DOHH2 (cell line): ENCODE measurements around the gene ADAMTS7.

Experiments used
- H3F3A ChIP-seq: fragments of 200-600 bp; sonication (generic), shearing (Covaris generic); 2 replicates; pipeline ENCODE4 v1.6.0; 2016; ENCODE audit warnings: antibody characterized with exemption, mild to moderate bottlenecking; ENCODE audit not compliant: control insufficient read depth, insufficient read depth
- H3K27ac ChIP-seq: fragments of 200-600 bp; sonication (generic); 2 replicates; pipeline ENCODE4 v1.5.1; 2014; ENCODE audit warnings: low read depth, mild to moderate bottlenecking, low read length, moderate library complexity
- H3K27me3 ChIP-seq: fragments of 200-600 bp; sonication (generic); 2 replicates; pipeline ENCODE4 v1.6.1; 2014; ENCODE audit warnings: mild to moderate bottlenecking, low read length, mixed read lengths; ENCODE audit not compliant: control insufficient read depth
- H3K36me3 ChIP-seq: fragments of 200-600 bp; sonication (generic); 2 replicates; pipeline ENCODE4 v1.6.1; 2014; ENCODE audit warnings: mild to moderate bottlenecking, low read length, moderate library complexity, mixed read lengths; ENCODE audit not compliant: control insufficient read depth
- H3K4me1 ChIP-seq: fragments of 200-600 bp; sonication (generic); 2 replicates; pipeline ENCODE4 v1.6.1; 2014; ENCODE audit warnings: mild to moderate bottlenecking, low read length, mixed read lengths; ENCODE audit not compliant: control insufficient read depth
- H3K4me2 ChIP-seq: fragments of 200-600 bp; sonication (generic); 2 replicates; pipeline ENCODE4 v1.6.0; 2014; ENCODE audit warnings: mild to moderate bottlenecking, low read length, moderate library complexity
- H3K4me3 ChIP-seq: fragments of 200-600 bp; sonication (generic); 2 replicates; pipeline ENCODE4 v1.5.1; 2014; ENCODE audit warnings: mild to moderate bottlenecking, low read length, mixed read lengths
- H3K79me2 ChIP-seq: fragments of 200-600 bp; sonication (generic); 2 replicates; pipeline ENCODE4 v1.6.1; 2014; ENCODE audit warnings: mild to moderate bottlenecking, low read length, mixed read lengths; ENCODE audit not compliant: control insufficient read depth
- H3K9me2 ChIP-seq: fragments of 200-600 bp; sonication (generic); replicated peaks from 2 replicates; pipeline ENCODE4 v1.6.1; 2014; ENCODE audit warnings: mild to moderate bottlenecking, low read length, mixed read lengths; ENCODE audit not compliant: control insufficient read depth
- H3K9me3 ChIP-seq: fragments of 200-600 bp; sonication (generic); 2 replicates; pipeline ENCODE4 v1.6.1; 2014; ENCODE audit warnings: antibody characterized with exemption, low read length, mixed read lengths; ENCODE audit not compliant: control insufficient read depth, insufficient read depth
- H4K20me1 ChIP-seq: fragments of 200-600 bp; sonication (generic); 2 replicates; pipeline ENCODE4 v1.6.0; 2014; ENCODE audit warnings: low read depth, mild to moderate bottlenecking, antibody characterized with exemption, low read length, moderate library complexity; ENCODE audit not compliant: control insufficient read depth, insufficient read depth
- EZH2phosphoT487 ChIP-seq: fragments of 200-600 bp; sonication (generic); IDR thresholded peaks from 2 replicates; pipeline ENCODE4 v1.6.1; 2017; ENCODE audit warnings: borderline replicate concordance, mild to moderate bottlenecking, antibody characterized with exemption, low read length, moderate library complexity, mixed read lengths
- TF ChIP-seq, protein P1 (sequence below): fragments of 200-600 bp; sonication (generic); IDR thresholded peaks from one replicate; pipeline ENCODE4 v1.5.1; 2014; ENCODE audit warnings: antibody characterized with exemption, mild to moderate bottlenecking, low read depth, low read length; ENCODE audit not compliant: poor library complexity, severe bottlenecking

ADAMTS7 gene, protein sequence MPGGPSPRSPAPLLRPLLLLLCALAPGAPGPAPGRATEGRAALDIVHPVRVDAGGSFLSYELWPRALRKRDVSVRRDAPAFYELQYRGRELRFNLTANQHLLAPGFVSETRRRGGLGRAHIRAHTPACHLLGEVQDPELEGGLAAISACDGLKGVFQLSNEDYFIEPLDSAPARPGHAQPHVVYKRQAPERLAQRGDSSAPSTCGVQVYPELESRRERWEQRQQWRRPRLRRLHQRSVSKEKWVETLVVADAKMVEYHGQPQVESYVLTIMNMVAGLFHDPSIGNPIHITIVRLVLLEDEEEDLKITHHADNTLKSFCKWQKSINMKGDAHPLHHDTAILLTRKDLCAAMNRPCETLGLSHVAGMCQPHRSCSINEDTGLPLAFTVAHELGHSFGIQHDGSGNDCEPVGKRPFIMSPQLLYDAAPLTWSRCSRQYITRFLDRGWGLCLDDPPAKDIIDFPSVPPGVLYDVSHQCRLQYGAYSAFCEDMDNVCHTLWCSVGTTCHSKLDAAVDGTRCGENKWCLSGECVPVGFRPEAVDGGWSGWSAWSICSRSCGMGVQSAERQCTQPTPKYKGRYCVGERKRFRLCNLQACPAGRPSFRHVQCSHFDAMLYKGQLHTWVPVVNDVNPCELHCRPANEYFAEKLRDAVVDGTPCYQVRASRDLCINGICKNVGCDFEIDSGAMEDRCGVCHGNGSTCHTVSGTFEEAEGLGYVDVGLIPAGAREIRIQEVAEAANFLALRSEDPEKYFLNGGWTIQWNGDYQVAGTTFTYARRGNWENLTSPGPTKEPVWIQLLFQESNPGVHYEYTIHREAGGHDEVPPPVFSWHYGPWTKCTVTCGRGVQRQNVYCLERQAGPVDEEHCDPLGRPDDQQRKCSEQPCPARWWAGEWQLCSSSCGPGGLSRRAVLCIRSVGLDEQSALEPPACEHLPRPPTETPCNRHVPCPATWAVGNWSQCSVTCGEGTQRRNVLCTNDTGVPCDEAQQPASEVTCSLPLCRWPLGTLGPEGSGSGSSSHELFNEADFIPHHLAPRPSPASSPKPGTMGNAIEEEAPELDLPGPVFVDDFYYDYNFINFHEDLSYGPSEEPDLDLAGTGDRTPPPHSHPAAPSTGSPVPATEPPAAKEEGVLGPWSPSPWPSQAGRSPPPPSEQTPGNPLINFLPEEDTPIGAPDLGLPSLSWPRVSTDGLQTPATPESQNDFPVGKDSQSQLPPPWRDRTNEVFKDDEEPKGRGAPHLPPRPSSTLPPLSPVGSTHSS (N-terminal part only)

DNA sequence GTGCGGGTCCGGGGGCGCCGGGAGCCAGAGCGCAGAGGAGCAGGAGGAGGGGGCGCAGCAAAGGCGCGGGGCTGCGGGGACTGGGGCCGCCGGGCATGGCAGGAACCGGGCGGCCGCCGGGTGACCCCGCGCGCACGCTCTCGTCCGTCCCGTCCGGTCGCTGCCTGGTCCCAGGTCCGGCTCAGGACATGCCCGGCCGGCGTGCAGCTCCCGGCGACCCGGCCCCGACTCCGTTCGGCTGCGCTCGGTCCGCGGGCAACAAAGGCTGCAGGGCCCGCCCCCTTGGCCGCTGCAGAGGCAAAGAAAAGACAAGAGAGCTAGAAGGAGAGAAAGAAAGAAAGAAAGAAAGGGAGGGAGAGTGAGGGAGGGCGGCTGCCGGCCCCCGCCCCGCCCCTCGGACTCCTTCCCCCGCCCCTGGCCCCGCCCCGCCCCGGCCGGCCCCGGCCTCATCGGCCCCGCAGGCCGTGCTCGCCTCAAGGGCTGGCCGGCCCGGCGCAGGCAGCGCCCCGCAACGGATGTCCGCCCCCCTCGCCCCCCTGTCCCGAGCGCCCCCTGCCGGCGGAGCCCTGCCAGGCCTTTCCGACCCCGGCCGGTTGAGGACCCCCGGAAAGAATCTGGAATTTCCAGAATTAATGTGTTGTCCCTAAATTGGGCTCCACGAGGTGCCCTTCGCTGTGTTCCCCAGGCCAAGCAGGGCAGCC, at the start of gene ADAMTS7:
TSS of gene ADAMTS7 (minus strand) at position 341 of the 701 bp plus-strand sequence. CDS start at position 97, 244 bp downstream.
- Histone ChIP-seq H3K4me2 (peak within 1 kb of the TSS; percentile 82), H3K36me3 (no peaks in the 10 kb centered on the region), H3K9me3 (no peaks in the 10 kb centered on the region), H3K27me3 (peaks cover 45% of the 10 kb centered on the region), H3F3A (no peaks in the 10 kb centered on the region), H3K79me2 (no peaks in the 10 kb centered on the region), H3K9me2 (no peaks in the 10 kb centered on the region), H3K4me3 (peak within 1 kb of the TSS; percentile 68), H3K27ac (no peak within 1 kb of the TSS), H4K20me1 (no peaks in the 10 kb centered on the region), H3K4me1 (peaks cover 16% of the 10 kb centered on the region)
- TF ChIP-seq, protein P1, sequence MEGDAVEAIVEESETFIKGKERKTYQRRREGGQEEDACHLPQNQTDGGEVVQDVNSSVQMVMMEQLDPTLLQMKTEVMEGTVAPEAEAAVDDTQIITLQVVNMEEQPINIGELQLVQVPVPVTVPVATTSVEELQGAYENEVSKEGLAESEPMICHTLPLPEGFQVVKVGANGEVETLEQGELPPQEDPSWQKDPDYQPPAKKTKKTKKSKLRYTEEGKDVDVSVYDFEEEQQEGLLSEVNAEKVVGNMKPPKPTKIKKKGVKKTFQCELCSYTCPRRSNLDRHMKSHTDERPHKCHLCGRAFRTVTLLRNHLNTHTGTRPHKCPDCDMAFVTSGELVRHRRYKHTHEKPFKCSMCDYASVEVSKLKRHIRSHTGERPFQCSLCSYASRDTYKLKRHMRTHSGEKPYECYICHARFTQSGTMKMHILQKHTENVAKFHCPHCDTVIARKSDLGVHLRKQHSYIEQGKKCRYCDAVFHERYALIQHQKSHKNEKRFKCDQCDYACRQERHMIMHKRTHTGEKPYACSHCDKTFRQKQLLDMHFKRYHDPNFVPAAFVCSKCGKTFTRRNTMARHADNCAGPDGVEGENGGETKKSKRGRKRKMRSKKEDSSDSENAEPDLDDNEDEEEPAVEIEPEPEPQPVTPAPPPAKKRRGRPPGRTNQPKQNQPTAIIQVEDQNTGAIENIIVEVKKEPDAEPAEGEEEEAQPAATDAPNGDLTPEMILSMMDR = peak; percentile 75
- TF ChIP-seq EZH2phosphoT487 = no peak; the same call in 1 of the 2 replicates

DNA sequence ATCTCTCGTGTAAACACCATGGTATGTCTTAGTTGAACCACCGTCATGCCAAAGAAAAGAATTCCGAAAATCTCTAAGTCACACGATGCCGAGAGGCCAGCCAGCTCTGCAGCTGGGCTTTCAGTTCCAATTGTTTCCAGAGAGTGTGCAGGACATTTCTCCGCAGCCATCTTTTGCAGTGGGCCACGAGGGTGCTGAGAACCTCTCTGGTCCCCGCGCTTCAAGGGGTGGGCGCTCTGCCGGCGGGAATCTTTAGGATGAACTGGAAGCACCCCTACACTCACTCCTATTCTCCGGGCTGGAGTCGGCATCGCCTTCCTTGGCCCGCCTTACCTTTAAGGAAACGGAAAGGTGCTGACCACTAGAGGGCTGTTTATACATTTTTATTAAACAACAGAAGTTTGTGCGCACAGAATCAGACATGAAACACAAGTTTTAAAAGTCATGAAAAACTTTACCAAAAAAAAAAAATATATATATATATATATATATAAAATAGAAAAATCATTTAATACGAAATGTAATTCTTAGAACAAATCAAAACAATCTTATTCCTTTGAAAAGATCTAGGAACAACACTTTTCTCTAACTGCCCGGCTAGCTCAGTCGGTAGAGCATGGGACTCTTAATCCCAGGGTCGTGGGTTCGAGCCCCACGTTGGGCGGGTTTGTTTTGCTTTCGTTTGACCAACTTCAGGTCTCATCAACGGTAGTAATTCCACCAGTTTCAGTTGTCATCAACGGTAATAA, 48.9 kb upstream of the ADAMTS7 start:
- Histone ChIP-seq H3F3A (peaks cover 3% of the 10 kb centered on the region; the same call in 1 of the 2 replicates), H3K4me2 (peak overlapping the region; percentile 93), H3K27ac (no peak overlapping the region), H4K20me1 (no peaks in the 10 kb centered on the region), H3K4me1 (peaks cover 3% of the 10 kb centered on the region; the same call in 1 of the 2 replicates), H3K9me3 (no peaks in the 10 kb centered on the region), H3K4me3 (peak overlapping the region; percentile 84), H3K79me2 (no peaks in the 10 kb centered on the region), H3K9me2 (no peaks in the 10 kb centered on the region), H3K27me3 (peaks cover 3% of the 10 kb centered on the region; the same call in 1 of the 2 replicates), H3K36me3 (no peaks in the 10 kb centered on the region)
- TF ChIP-seq, protein P1 = peak; percentile 60
- no peak for TF ChIP-seq EZH2phosphoT487

DNA sequence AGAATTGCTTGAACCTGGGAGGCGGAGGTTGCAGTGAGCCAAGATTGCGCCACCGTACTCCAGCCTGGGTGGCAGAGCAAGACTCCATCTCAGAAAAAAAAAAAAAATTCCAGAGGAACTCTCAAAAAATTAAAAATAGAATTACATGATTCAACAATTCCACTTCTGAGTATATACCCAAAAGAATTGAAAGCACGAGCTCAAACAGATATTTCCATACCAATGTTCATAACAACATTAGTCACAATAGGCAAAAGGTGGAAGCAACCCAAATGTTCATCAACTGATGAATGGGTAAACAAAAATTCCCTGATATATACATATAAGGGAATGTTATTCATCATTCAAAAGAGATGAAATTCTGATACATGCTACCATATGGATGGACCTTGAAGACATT, 44.5 kb upstream of the ADAMTS7 start:
- no peak overlapping the region for H3K27ac ChIP-seq

More for the DNA sequence above, 44.5 kb upstream of the ADAMTS7 start:
- Histone ChIP-seq H3K79me2 (no peaks in the 10 kb centered on the region), H4K20me1 (no peaks in the 10 kb centered on the region), H3K27me3 (no peaks in the 10 kb centered on the region), H3K4me3 (no peak overlapping the region), H3K4me1 (peaks cover 3% of the 10 kb centered on the region; the same call in 1 of the 2 replicates), H3K9me3 (no peaks in the 10 kb centered on the region), H3F3A (no peaks in the 10 kb centered on the region), H3K4me2 (no peak overlapping the region), H3K36me3 (no peaks in the 10 kb centered on the region), H3K9me2 (no peaks in the 10 kb centered on the region)
- TF ChIP-seq EZH2phosphoT487 = no peak
- TF ChIP-seq, protein P1 = no peak
